Gastrocnemius medialis (tissue), 4 donors: ENCODE measurements around the gene ATP4B. TPM values are rescaled to one million over a fixed set of nuclear protein-coding genes. Genes with fewer than 3 reads are reported as not detected.

Source experiments
- ATAC-seq, 2 donors: fragments of 150-250 bp; one replicate each; pipeline ENCODE4 v1.9.1; 2016
- DNase-seq, 2 donors: peaks; one replicate each; pipeline ENCODE4 v3.0.0-alpha.2; 2019
- H3K27ac ChIP-seq, 4 donors: fragments of 200-600 bp; sonication (generic); 1 replicate in 1 of 4; 2 replicates in 3 of 4; pipeline ENCODE4 v1.5.1; 2016 to 2018; ENCODE audit warnings: mild to moderate bottlenecking in 2 of 4, moderate library complexity in 1 of 4
- H3K27me3 ChIP-seq, 3 donors: fragments of 200-600 bp; sonication (generic) in 2 of 3; 1 replicate in 1 of 3; 2 replicates in 2 of 3; pipeline versions ENCODE4 v1.5.1 to v1.6.0; 2016 to 2019; ENCODE audit warnings: mild to moderate bottlenecking in 1 of 3, moderate library complexity in 1 of 3
- H3K36me3 ChIP-seq, 2 donors: fragments of 200-600 bp; sonication (generic) in 1 of 2; one replicate each; pipeline ENCODE4 v1.5.1; 2017 to 2018
- H3K4me1 ChIP-seq, 2 donors: fragments of 200-600 bp; sonication (generic) in 1 of 2; one replicate each; pipeline ENCODE4 v1.5.1; 2016 to 2017; ENCODE audit warnings: mild to moderate bottlenecking in 2 of 2
- H3K4me3 ChIP-seq, 4 donors: fragments of 200-600 bp; sonication (generic) in 3 of 4; 1 replicate in 1 of 4; 2 replicates in 3 of 4; pipeline ENCODE4 v1.5.1; 2016 to 2019; ENCODE audit warnings: mild to moderate bottlenecking in 2 of 4
- H3K9me3 ChIP-seq, 3 donors: fragments of 200-600 bp; sonication (generic) in 2 of 3; 1 replicate in 1 of 3; 2 replicates in 2 of 3; pipeline ENCODE4 v1.5.1; 2016 to 2019
- CTCF ChIP-seq, 5 experiments: fragments of 450-650 bp in 3 of 5; fragments of 200-600 bp in 2 of 5; sonication (generic) in 2 of 5; IDR thresholded peaks in 4 of 5; conservative IDR thresholded peaks in 1 of 5; 1 replicate in 4 of 5; 2 replicates in 1 of 5; pipeline ENCODE4 v1.5.1; 2016 to 2019; ENCODE audit warnings: antibody characterized with exemption in 5 of 5, mild to moderate bottlenecking in 3 of 5, moderate library complexity in 3 of 5
- POLR2A ChIP-seq, 2 donors: fragments of 450-650 bp; IDR thresholded peaks; one replicate each; pipeline ENCODE4 v1.6.1; 2017; ENCODE audit warnings: antibody characterized with exemption in 2 of 2, mild to moderate bottlenecking in 2 of 2, moderate library complexity in 2 of 2
- in situ Hi-C, 4 donors: fragments of 200-750 bp; cut with MboI; loops; one replicate each; pipeline versions ENCODE4 v1.15.0 to v1.8.0; 2017; ENCODE audit warnings: low sequenced_read_pairs in 4 of 4
- intact Hi-C: fragments of 100-400 bp; cut with DNase I; formaldehyde crosslinking; loops from one replicate; pipeline ENCODE4 v1.15.1; 2023; ENCODE audit warnings: low total_unique reads
- total RNA-seq, 4 donors: library from RNA; depleted of rRNA; stranded (reverse); fragments of >200 nt; gene quantifications; one replicate each; pipeline versions ENCODE4 v1.1.0 to v1.2.3, GENCODE V29; 2016

The ATP4B gene
- total RNA-seq, 4 donors from 2014 or later, result not detected

GRCh38 chr13:113669755-113670341 is 11.8 kb upstream of the ATP4B start:
- ATAC-seq, result no peak
- Histone ChIP-seq H3K4me3 (no peak overlapping the region), H3K27ac (no peak overlapping the region), H3K4me1 (no peaks in the 10 kb centered on the region), H3K36me3 (no peaks in the 10 kb centered on the region), H3K27me3 (peaks cover 8 to 15% (median 10%) of the 10 kb centered on the region in 3 donors), H3K9me3 (no peaks in the 10 kb centered on the region)
- DNase-seq, result peak in 1 of 2 donors; percentile 7
- in situ Hi-C loops (no loop called here), intact Hi-C loops (no loop called here)
- TF ChIP-seq CTCF (IDR thresholded peaks at IDR 0.05 in 4 of 5, conservative IDR thresholded peaks at IDR 0.05 in 1 of 5) (no peak), POLR2A (IDR thresholded peaks at IDR 0.05) (no peak)

- H3K27ac ChIP-seq, result no peak overlapping the region
- intact Hi-C loops, result no loop called here
- H3K27me3 ChIP-seq, result peaks cover 8 to 19% (median 16%) of the 10 kb centered on the region in 3 donors
- ATAC-seq, result no peak
- H3K36me3 ChIP-seq, result no peaks in the 10 kb centered on the region
- H3K9me3 ChIP-seq, result no peaks in the 10 kb centered on the region
- no peak for DNase-seq
- H3K4me3 ChIP-seq, result no peak overlapping the region
- no peak for TF ChIP-seq POLR2A (IDR thresholded peaks at IDR 0.05)
- TF ChIP-seq CTCF (IDR thresholded peaks at IDR 0.05 in 4 of 5, conservative IDR thresholded peaks at IDR 0.05 in 1 of 5), result no peak
- no peaks in the 10 kb centered on the region for H3K4me1 ChIP-seq
- in situ Hi-C loops, result no loop called here
These were observed 11.3 kb upstream of the ATP4B start for GRCh38 chr13:113669231-113669754.

GRCh38 chr13:113668491-113668971 is 10.5 kb upstream of the ATP4B start:
- no peaks in the 10 kb centered on the region for H3K9me3 ChIP-seq
- H3K27me3 ChIP-seq, result peaks cover 8 to 19% (median 17%) of the 10 kb centered on the region in 3 donors
- no peaks in the 10 kb centered on the region for H3K36me3 ChIP-seq
- no peak overlapping the region for H3K4me3 ChIP-seq
- ATAC-seq (no peak), DNase-seq (peak in 1 of 2 donors; percentile 8)
- intact Hi-C loops, result no loop called here
- in situ Hi-C loops, result no loop called here
- no peak overlapping the region for H3K27ac ChIP-seq
- TF ChIP-seq POLR2A (IDR thresholded peaks at IDR 0.05), result no peak
- TF ChIP-seq CTCF (IDR thresholded peaks at IDR 0.05 in 4 of 5, conservative IDR thresholded peaks at IDR 0.05 in 1 of 5), result no peak
- no peaks in the 10 kb centered on the region for H3K4me1 ChIP-seq

- Histone ChIP-seq H3K4me3 (no peak overlapping the region), H3K4me1 (no peaks in the 10 kb centered on the region), H3K27ac (no peak overlapping the region), H3K36me3 (no peaks in the 10 kb centered on the region), H3K27me3 (peaks cover 8 to 19% (median 17%) of the 10 kb centered on the region in 3 donors), H3K9me3 (no peaks in the 10 kb centered on the region)
- ATAC-seq (no peak), DNase-seq (peak in 1 of 2 donors; percentile 6)
- intact Hi-C loops, result no loop called here
- TF ChIP-seq POLR2A (IDR thresholded peaks at IDR 0.05) (no peak), CTCF (IDR thresholded peaks at IDR 0.05 in 4 of 5, conservative IDR thresholded peaks at IDR 0.05 in 1 of 5) (no peak)
- in situ Hi-C loops, result no loop called here
These were observed 9.9 kb upstream of the ATP4B start for GRCh38 chr13:113667771-113668490.
